Tibial nerve (tissue), 4 donors: Measurements from ENCODE around the gene ARHGEF11. TPM values are rescaled to one million over a fixed set of nuclear protein-coding genes. Genes with fewer than 3 reads are reported as not detected.
A peak's percentile ranks its signal among the peaks of the same experiment; 100 is the strongest.

Experiments
- DNase-seq, 2 donors: peaks; one replicate each; pipeline ENCODE4 v3.0.0-alpha.2; 2019; ENCODE audit warnings: low spot score in 2 of 2
- H3K27ac ChIP-seq, 4 donors: fragments of 200-600 bp; sonication (generic) in 3 of 4; one replicate each; pipeline ENCODE4 v1.5.1; 2017 to 2019; ENCODE audit warnings: mild to moderate bottlenecking in 1 of 4
- H3K27me3 ChIP-seq, 2 donors: fragments of 200-600 bp; sonication (generic) in 1 of 2; one replicate each; pipeline versions ENCODE4 v1.5.1 to v1.6.0; 2017 to 2019
- H3K36me3 ChIP-seq, 3 donors: fragments of 200-600 bp; sonication (generic); one replicate each; pipeline ENCODE4 v1.5.1; 2018 to 2019
- H3K4me1 ChIP-seq, 4 donors: fragments of 200-600 bp; sonication (generic) in 3 of 4; one replicate each; pipeline ENCODE4 v1.5.1; 2017 to 2019
- H3K4me3 ChIP-seq, 4 donors: fragments of 200-600 bp; sonication (generic) in 3 of 4; one replicate each; pipeline ENCODE4 v1.5.1; 2017 to 2019; ENCODE audit warnings: mild to moderate bottlenecking in 1 of 4, moderate library complexity in 1 of 4
- H3K9me3 ChIP-seq, 4 donors: fragments of 200-600 bp; sonication (generic) in 3 of 4; one replicate each; pipeline ENCODE4 v1.5.1; 2017 to 2019
- CTCF ChIP-seq, 5 experiments: fragments of 200-600 bp in 3 of 5; fragments of 450-650 bp in 2 of 5; sonication (generic) in 3 of 5; IDR thresholded peaks; one replicate each; pipeline ENCODE4 v1.5.1; 2016 to 2019; ENCODE audit warnings: antibody characterized with exemption in 5 of 5, mild to moderate bottlenecking in 3 of 5, moderate library complexity in 2 of 5
- EP300 ChIP-seq, 2 donors: sonication (generic); formaldehyde crosslinking; IDR thresholded peaks; one replicate each; pipeline ENCODE4 v1.6.1; 2017; ENCODE audit warnings: antibody characterized with exemption in 2 of 2, mild to moderate bottlenecking in 1 of 2
- POLR2A ChIP-seq, 2 donors: fragments of 450-650 bp; IDR thresholded peaks; one replicate each; pipeline ENCODE4 v1.6.1; 2017; ENCODE audit warnings: antibody characterized with exemption in 2 of 2, mild to moderate bottlenecking in 2 of 2, moderate library complexity in 2 of 2
- WGBS, 2 donors: methylation state at CpG; one replicate each; pipeline ENCODE4 v1.1.5; 2018; 5-methylcytosine and 5-hydroxymethylcytosine counted together
- total RNA-seq, 4 donors: library from RNA; depleted of rRNA; stranded (reverse); fragments of >200 nt; gene quantifications; one replicate each; pipeline ENCODE4 v1.1.0, GENCODE V29; 2016

The ARHGEF11 gene
- total RNA-seq, 4 donors from 2014 or later: 41.3 to 58.4 (median 46.8) TPM

DNA sequence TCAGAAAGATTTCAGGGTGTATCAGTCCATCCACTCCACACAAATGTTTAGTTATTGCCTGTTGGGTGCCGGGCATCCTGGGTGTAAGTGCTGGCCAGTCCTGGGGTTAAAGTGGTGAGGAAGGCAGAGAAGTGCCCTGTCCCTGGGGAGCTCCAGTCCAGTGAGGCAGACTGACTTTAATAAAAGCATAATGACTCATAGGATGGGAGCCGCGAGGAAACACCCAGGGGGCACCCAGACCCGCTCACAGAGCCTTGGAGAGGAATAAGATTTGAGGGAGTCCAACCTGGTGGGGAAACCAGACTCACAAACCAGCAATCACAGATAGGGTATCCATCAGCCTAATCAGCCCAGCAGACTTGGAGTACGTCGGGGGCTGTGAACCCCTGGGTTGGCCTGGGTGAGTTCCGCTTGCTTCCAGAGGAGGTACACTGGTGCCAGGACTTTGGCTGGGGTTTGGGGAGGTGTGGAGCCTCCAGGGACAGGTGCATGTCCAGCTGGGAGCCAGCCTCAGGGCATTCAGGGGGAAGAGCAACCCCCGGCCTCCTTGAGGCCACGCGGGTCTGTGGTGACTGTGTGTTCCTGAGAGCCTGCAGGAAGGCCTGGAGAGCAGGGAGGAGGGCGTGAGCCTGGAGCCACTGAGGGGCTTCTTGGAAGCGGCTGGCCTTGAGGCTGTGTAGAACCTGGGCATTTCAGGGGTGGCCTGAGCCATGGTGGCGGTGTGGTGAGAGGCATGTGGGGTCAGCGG, 148.3 kb downstream of the ARHGEF11 start:
- 52 to 64% methylated on average over 13 of the region's 14 CpGs for WGBS, 2 donors
- peaks cover 0 to 96% (median 51%) of the 10 kb centered on the region in 4 donors for H3K4me1 ChIP-seq
- peak overlapping the region; percentile 38 to 97 (median 77) for H3K27ac ChIP-seq
- H3K27me3 ChIP-seq: peaks cover 0 to 21% of the 10 kb centered on the region in 2 donors
- no peaks in the 10 kb centered on the region for H3K36me3 ChIP-seq
- H3K9me3 ChIP-seq: no peaks in the 10 kb centered on the region
- TF ChIP-seq POLR2A (IDR thresholded peaks at IDR 0.05) (no peak), CTCF (IDR thresholded peaks at IDR 0.05) (no peak), EP300 (IDR thresholded peaks at IDR 0.05) (no peak)
- peak overlapping the region in 1 of 4 donors; percentile 11 for H3K4me3 ChIP-seq
- DNase-seq: no peak

DNA sequence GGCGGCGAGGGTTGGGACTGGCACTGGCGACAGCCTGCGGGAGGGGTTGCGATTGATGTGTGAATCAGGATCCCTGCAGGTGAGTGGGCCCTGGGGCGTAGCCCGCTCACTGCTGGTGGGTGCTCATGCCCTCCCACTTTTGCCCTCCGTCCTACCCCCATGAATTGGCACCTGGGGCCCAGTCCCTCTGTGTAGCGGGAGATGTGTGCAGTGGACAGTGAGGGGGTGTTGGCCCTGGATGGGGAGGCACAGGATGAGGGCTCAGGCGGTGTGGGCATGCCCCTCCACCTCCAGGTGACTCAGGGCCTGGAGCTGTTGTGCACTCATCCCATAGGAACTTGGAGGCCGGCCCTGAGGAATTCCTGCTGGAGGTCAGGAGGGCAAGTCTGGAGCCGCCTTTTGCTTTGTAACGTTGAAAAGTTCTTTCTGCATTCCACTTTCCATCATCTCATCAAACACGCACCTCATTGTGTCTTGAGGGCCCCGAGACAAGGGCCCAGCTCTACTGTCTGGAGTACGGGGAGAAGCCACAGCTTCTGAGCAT, 149.0 kb downstream of the ARHGEF11 start:
- H3K27me3 ChIP-seq: peaks cover 0 to 21% of the 10 kb centered on the region in 2 donors
- WGBS, 2 donors: 68 to 72% methylated on average over 15 to 16 of the region's 16 CpGs
- peaks cover 0 to 93% (median 45%) of the 10 kb centered on the region in 4 donors for H3K4me1 ChIP-seq
- no peak for TF ChIP-seq POLR2A (IDR thresholded peaks at IDR 0.05)
- TF ChIP-seq EP300 (IDR thresholded peaks at IDR 0.05): no peak
- no peak for TF ChIP-seq CTCF (IDR thresholded peaks at IDR 0.05)
- peak overlapping the region; percentile 38 to 97 (median 77) for H3K27ac ChIP-seq
- H3K36me3 ChIP-seq: no peaks in the 10 kb centered on the region
- H3K4me3 ChIP-seq: peak overlapping the region in 1 of 4 donors; percentile 3
- no peak for DNase-seq
- no peaks in the 10 kb centered on the region for H3K9me3 ChIP-seq

DNA sequence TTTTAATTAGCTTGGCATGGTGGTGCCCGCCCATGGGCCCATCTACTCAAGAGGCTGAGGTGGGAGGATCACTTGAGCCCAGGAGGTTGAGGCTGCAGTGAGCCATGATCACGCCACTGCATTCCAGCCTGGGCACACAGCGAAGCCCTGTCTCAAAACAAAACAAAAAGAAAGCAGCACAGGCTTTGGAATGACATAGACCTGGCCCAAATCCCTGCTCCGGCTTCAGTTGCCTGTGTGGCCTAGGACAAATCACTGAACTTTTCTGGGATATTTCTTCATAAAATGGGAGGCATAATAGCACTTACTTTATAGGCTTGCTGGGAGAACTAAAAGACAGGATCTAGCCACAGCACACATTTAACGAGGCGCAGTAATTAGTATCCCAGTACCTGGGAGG, 149.6 kb downstream of the ARHGEF11 start:
- H3K27me3 ChIP-seq: peaks cover 0 to 21% of the 10 kb centered on the region in 2 donors
- TF ChIP-seq CTCF (IDR thresholded peaks at IDR 0.05) (no peak), EP300 (IDR thresholded peaks at IDR 0.05) (no peak), POLR2A (IDR thresholded peaks at IDR 0.05) (no peak)
- WGBS, 2 donors: 67 to 79% methylated on average over 6 of the region's 6 CpGs
- peak overlapping the region; percentile 2 to 97 (median 86) for H3K27ac ChIP-seq
- peak overlapping the region in 1 of 4 donors; percentile 55 for H3K4me3 ChIP-seq
- H3K4me1 ChIP-seq: peaks cover 0 to 87% (median 40%) of the 10 kb centered on the region in 4 donors
- no peaks in the 10 kb centered on the region for H3K36me3 ChIP-seq
- H3K9me3 ChIP-seq: no peaks in the 10 kb centered on the region
- no peak for DNase-seq

DNA sequence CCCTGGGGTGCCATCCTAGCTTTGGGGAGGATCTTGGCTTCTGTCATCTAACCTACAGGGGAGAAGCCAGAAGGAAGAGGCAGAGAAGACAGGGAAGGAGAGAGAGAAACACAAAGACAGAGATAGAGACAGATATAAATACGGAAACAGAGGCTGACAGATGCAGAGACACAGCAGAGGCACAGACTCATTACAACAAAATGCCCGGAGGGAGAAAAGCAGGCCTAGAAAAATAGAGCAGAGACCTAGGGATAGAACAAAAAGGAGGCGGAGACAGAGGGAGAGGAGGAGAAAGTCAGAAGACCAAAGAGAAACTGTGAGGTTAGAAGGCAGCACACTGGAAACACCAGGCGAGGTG, 150.1 kb downstream of the ARHGEF11 start:
- peak overlapping the region in 2 of 4 donors; percentile 30 to 55 for H3K4me3 ChIP-seq
- DNase-seq: peak in 1 of 2 donors; percentile 40
- H3K27me3 ChIP-seq: peaks cover 0 to 21% of the 10 kb centered on the region in 2 donors
- H3K4me1 ChIP-seq: peaks cover 0 to 82% (median 38%) of the 10 kb centered on the region in 4 donors
- H3K27ac ChIP-seq: peak overlapping the region; percentile 78 to 97 (median 86)
- 46 to 51% methylated on average over 4 of the region's 4 CpGs for WGBS, 2 donors
- no peaks in the 10 kb centered on the region for H3K36me3 ChIP-seq
- TF ChIP-seq CTCF (IDR thresholded peaks at IDR 0.05): no peak
- no peak for TF ChIP-seq POLR2A (IDR thresholded peaks at IDR 0.05)
- H3K9me3 ChIP-seq: no peaks in the 10 kb centered on the region
